ENCODE results near the gene ZNF148.

ZNF148 gene

DNA sequence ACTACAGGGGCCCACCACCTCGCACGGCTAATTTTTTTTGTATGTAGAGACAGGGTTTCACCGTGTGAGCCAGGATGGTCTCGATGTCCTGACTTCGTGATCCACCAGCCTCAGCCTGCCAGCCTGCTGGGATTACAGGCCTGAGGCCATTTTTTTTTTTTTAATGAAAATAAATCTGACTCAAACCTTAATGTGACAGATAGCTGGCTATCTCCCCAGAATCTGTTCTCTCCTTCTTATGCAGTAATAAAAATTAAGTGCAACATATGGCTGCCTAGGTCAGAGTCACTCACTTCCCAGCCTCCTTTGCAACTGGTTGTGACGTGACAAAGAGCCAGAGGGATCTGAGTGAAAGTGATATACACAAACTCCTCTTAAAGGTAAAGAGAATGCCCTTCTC is 53.0 kb downstream of the ZNF148 start:
- TF ChIP-seq, protein P1, sequence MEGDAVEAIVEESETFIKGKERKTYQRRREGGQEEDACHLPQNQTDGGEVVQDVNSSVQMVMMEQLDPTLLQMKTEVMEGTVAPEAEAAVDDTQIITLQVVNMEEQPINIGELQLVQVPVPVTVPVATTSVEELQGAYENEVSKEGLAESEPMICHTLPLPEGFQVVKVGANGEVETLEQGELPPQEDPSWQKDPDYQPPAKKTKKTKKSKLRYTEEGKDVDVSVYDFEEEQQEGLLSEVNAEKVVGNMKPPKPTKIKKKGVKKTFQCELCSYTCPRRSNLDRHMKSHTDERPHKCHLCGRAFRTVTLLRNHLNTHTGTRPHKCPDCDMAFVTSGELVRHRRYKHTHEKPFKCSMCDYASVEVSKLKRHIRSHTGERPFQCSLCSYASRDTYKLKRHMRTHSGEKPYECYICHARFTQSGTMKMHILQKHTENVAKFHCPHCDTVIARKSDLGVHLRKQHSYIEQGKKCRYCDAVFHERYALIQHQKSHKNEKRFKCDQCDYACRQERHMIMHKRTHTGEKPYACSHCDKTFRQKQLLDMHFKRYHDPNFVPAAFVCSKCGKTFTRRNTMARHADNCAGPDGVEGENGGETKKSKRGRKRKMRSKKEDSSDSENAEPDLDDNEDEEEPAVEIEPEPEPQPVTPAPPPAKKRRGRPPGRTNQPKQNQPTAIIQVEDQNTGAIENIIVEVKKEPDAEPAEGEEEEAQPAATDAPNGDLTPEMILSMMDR (conservative IDR thresholded peaks at IDR 0.05; ENCODE audit: low read depth, low read length) = no peak
- H3K4me3 ChIP-seq (ENCODE audit: low read depth, low read length) = no peak overlapping the region
- no peak for DNase-seq (ENCODE audit: low read depth)

DNA sequence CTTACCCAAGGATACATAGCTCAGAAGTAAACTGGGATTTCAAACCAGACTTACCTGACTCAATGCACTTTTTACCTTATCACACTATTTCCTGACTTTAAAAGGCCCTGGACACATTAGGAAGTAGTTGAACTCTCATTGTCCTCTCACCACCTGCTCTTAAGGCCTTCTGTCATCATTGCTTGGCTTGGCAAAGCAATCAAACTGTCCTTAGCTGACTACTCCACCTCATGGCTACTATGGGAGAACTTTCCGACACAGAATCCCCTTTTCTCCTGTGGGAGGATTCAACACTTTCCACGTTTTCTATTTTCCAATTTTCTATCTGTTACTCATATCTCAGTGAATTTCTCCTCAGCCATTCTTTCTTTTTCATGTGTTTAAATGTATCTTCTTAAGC is 55.4 kb downstream of the ZNF148 start:
- TF ChIP-seq, protein P1 (conservative IDR thresholded peaks at IDR 0.05; ENCODE audit: low read depth, low read length) = no peak
- H3K4me3 ChIP-seq (ENCODE audit: low read depth, low read length) = no peak overlapping the region
- no peak for DNase-seq (ENCODE audit: low read depth)

DNA sequence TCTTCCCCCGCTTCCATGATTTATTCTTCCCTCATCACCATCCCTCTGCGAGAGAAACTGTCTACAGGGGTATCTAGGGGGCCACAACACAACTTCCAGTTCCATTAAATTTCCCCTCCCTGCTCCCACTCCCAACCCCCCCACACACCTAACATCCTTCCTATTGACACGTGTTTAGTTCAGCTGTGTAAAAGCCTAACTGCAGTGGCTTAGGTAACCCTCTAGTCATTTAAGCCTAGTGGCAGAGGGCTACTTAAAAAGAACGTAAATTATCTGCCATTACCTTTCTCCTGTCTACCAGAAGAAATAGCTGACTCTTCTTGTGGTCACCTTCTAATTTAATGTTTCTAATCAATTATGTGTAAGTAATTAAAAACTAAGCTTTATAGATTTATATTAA is 56.3 kb downstream of the ZNF148 start:
- no peak overlapping the region for H3K4me3 ChIP-seq (ENCODE audit: low read depth, low read length)
- no peak for DNase-seq (ENCODE audit: low read depth)
- TF ChIP-seq, protein P1 (conservative IDR thresholded peaks at IDR 0.05; ENCODE audit: low read depth, low read length) = no peak

DNA sequence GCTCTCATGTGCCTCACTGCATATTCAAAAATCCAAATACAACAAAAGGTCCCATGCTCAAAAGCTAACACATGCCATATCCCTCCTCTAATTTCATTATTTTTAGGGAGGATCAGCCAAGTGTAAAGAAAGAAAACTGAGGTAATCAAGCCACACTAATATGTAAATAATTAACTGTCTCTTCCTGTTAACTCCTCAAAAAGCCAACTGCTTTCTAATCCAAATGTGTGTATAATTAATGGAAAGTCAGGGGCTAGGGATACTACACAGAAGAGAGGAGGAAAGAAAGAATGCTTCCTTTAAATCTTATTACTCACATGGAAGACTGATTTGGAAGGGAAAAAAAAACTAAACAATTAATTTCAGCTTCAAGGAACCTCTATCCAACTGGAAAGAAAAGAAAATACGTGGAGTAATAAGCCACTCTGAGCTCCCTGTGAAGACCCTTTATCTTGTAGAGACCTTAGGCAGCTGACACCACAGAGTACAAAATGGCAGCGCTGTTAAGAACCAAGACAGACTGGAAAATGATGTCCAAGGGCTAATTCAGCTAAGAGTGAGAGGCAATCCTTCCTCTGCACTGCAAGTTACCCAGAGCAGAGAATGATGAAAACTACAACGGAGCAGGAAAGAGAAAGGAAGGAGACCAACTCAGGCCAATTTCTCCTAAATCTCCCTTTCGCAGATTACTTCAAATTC is 56.8 kb downstream of the ZNF148 start:
- DNase-seq (ENCODE audit: low read depth) = no peak
- H3K4me3 ChIP-seq (ENCODE audit: low read depth, low read length) = no peak overlapping the region
- TF ChIP-seq, protein P1 (conservative IDR thresholded peaks at IDR 0.05; ENCODE audit: low read depth, low read length) = no peak

DNA sequence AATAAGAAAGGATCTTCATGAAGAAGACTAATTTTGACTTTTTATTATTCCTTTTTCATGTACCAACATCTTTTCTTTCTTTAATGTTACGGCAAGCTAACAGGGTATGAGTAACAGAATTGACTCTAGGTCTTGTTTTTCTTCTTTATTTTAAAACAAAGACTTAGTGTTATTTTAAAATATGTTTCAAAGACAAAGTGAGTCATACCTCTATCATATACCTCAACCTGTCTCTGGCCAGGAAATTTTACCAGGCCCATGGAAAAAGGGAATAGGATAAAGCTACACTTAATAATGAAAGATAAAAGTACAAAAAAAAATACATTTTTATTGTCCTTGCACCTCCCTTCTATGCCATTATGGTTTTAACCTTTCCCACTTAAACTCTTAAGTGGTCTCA is 57.4 kb downstream of the ZNF148 start:
- no peak for DNase-seq (ENCODE audit: low read depth)
- TF ChIP-seq, protein P1 (conservative IDR thresholded peaks at IDR 0.05; ENCODE audit: low read depth, low read length) = no peak
- H3K4me3 ChIP-seq (ENCODE audit: low read depth, low read length) = no peak overlapping the region

DNA sequence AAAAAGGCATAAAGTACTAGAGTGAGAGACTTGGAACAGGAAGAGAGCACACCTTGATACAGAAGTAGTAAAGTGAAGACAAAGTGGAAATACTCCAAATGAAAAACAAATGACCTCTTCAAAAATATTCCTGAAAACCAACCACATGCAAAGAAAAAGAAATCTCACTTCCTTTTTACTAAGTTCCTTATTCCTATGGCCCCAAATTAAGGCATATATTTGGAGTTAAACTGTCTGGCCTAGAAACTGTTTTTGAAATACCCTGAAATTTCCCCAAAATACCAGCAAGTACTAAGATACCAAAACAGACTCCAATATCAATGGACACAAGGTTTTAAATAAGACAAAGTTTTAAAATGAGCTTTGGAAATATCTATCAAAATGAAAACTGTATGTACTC is 58.2 kb downstream of the ZNF148 start:
- TF ChIP-seq, protein P1 (conservative IDR thresholded peaks at IDR 0.05; ENCODE audit: low read depth, low read length) = no peak
- DNase-seq (ENCODE audit: low read depth) = no peak
- H3K4me3 ChIP-seq (ENCODE audit: low read depth, low read length) = no peak overlapping the region

DNA sequence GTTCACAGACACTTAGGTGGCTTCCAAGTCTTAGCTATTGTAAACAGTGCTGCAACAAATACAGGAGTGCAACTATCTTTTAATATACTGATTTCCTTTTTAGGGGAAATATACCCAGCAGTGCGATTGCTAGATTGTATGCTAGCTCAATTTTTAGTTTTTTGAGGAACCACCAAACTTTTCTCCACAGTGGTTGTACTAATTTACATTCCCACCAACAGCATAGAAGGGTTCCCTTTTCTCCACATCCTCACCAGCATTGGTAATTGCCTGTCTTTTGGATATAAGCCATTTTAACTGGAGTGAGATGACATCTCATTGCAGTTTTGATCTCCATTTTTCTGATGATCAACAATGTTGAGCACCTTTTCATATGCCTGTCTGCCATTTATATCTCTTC is 58.9 kb downstream of the ZNF148 start:
- TF ChIP-seq, protein P1 (conservative IDR thresholded peaks at IDR 0.05; ENCODE audit: low read depth, low read length) = no peak
- H3K4me3 ChIP-seq (ENCODE audit: low read depth, low read length) = no peak overlapping the region
- no peak for DNase-seq (ENCODE audit: low read depth)
